SH-SY5Y (cell line): ENCODE measurements around the gene RAB8A.

Experiments used
- GATA2 ChIP-seq: IDR thresholded peaks from 2 replicates; pipeline ENCODE4 v1.6.1; 2011; ENCODE audit warnings: mild to moderate bottlenecking, low read depth, low read length
- GATA3 ChIP-seq: IDR thresholded peaks from 2 replicates; pipeline ENCODE4 v1.6.1; 2011; ENCODE audit warnings: low read depth, mild to moderate bottlenecking, low read length, moderate library complexity

DNA sequence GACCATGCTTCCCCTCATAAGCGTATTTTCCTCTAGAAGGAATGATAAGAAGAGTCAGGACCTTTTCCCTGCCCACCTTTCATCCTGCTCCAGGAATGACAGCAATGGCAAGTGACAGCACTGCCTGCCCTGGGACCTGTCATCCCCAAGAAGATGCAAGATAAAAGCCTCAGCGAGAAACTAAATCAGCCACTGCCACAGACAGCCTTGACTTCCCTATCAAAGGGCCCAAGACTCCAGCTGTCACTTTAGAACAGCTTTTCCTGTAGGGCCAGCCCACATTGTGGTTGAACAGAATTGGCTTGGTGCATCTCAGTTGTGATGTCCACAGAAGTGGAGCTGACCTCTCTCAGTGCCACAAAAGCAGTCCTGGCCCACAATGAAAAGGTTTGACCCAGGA lies 1.1 kb downstream of the RAB8A start:
- TF ChIP-seq GATA2 (no peak), GATA3 (no peak)
